Upper lobe of left lung (tissue), 4 donors: ENCODE data around the gene MOK.

Experiments used
- POLR2A ChIP-seq, 4 donors: fragments of 450-650 bp; IDR thresholded peaks; one replicate each; pipeline ENCODE4 v1.5.1; 2016 to 2017; ENCODE audit warnings: antibody characterized with exemption in 4 of 4, mild to moderate bottlenecking in 2 of 4
- TF ChIP-seq, protein P1 (sequence below), 6 experiments: fragments of 450-650 bp in 4 of 6; fragments of 200-600 bp in 2 of 6; sonication (generic) in 2 of 6; IDR thresholded peaks; one replicate each; pipeline ENCODE4 v1.5.1; 2016 to 2019; ENCODE audit warnings: antibody characterized with exemption in 6 of 6

DNA sequence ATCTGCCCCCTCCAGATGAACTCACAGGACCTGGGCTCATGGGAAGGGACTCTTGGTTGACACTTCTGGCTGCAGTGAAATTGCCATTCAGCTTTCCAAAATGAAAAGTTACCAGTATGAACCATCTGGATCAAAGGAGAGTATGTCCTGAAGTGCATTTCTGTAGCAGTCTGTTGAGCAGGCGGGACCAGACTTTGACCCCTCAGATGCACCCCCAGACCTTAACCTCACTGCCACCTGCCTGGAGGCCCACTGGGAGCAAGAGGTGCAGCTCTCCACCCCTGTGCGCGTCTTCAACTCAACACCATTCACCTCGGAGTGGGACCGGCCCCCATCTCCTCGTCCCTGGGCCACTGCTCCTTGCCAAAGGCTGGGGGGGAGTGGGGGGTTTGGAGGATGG lies 55.0 kb downstream of the MOK start:
- no peak for TF ChIP-seq POLR2A (IDR thresholded peaks at IDR 0.05)
- TF ChIP-seq, protein P1, sequence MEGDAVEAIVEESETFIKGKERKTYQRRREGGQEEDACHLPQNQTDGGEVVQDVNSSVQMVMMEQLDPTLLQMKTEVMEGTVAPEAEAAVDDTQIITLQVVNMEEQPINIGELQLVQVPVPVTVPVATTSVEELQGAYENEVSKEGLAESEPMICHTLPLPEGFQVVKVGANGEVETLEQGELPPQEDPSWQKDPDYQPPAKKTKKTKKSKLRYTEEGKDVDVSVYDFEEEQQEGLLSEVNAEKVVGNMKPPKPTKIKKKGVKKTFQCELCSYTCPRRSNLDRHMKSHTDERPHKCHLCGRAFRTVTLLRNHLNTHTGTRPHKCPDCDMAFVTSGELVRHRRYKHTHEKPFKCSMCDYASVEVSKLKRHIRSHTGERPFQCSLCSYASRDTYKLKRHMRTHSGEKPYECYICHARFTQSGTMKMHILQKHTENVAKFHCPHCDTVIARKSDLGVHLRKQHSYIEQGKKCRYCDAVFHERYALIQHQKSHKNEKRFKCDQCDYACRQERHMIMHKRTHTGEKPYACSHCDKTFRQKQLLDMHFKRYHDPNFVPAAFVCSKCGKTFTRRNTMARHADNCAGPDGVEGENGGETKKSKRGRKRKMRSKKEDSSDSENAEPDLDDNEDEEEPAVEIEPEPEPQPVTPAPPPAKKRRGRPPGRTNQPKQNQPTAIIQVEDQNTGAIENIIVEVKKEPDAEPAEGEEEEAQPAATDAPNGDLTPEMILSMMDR (IDR thresholded peaks at IDR 0.05), result no peak
